ENCODE results near the gene GFRAL. TPM values are rescaled to one million over a fixed set of nuclear protein-coding genes. Genes with fewer than 3 reads are reported as not detected.
"Not testable (repeated sequence)": the region's sequence is repeated elsewhere in the genome, so short reads cannot be mapped to it uniquely, and the experiment has no call there.

GFRAL gene, protein sequence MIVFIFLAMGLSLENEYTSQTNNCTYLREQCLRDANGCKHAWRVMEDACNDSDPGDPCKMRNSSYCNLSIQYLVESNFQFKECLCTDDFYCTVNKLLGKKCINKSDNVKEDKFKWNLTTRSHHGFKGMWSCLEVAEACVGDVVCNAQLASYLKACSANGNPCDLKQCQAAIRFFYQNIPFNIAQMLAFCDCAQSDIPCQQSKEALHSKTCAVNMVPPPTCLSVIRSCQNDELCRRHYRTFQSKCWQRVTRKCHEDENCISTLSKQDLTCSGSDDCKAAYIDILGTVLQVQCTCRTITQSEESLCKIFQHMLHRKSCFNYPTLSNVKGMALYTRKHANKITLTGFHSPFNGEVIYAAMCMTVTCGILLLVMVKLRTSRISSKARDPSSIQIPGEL
- not detected for total RNA-seq

DNA sequence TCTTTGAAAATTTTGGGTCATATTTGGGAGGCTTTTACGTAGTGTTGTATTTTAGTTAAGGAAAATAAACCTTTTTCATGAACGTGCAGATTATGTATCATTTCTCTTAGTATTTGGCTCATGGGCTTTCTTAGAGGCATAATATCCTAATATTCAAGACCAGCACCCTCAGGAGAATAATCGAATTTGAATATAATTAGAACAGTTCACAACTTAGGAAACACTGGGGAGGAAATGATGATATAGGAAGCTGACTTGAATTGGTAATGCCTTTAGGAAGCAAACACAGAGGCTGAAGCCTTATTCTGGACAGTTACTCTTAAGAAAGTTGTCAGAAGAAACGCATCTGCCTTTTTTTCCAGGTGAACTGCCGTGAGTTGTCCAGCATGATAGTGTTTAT is at the start of gene GFRAL:
Gene GFRAL, plus strand, starts transcription at position 301 of the 400 bp plus-strand sequence. Its CDS starts 86 bp downstream, at position 387.
- H3K27ac Mint-ChIP-seq: no peak within 1 kb of the TSS
- no peaks in the 10 kb centered on the region for H3K4me1 Mint-ChIP-seq
- no peaks in the 10 kb centered on the region for H3K36me3 Mint-ChIP-seq (ENCODE audit: low read depth)
- H3K9me3 Mint-ChIP-seq: peaks cover 7% of the 10 kb centered on the region
- H3K27me3 Mint-ChIP-seq: no peaks in the 10 kb centered on the region
- H3K4me3 Mint-ChIP-seq: no peak within 1 kb of the TSS
- ATAC-seq (replicated peaks): no peak

DNA sequence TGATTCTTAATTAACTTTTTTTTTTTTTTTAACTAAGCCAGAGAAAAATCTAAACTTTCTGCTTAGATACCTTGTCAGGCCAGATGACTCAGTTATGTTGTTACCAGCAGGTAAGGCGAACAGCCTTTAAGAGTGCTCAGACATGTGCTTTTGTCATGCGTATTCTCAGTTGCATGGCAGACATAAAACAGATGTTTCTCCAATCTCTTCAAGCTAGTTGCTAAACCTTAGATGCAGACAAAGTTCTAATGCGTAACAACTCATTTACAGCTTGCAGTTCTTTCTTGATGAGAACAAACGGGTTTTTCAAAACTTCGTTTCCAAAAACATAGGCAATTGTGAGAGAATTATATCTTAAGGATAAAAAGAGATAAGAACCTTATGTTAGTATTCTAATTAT is 49.6 kb upstream of the GFRAL start:
- H3K27ac Mint-ChIP-seq: no peak overlapping the region
- peaks cover 3% of the 10 kb centered on the region for H3K9me3 Mint-ChIP-seq
- H3K27me3 Mint-ChIP-seq: no peaks in the 10 kb centered on the region
- no peak for ATAC-seq (replicated peaks)
- no peaks in the 10 kb centered on the region for H3K36me3 Mint-ChIP-seq (ENCODE audit: low read depth)
- no peak overlapping the region for H3K4me3 Mint-ChIP-seq
- H3K4me1 Mint-ChIP-seq: no peaks in the 10 kb centered on the region

DNA sequence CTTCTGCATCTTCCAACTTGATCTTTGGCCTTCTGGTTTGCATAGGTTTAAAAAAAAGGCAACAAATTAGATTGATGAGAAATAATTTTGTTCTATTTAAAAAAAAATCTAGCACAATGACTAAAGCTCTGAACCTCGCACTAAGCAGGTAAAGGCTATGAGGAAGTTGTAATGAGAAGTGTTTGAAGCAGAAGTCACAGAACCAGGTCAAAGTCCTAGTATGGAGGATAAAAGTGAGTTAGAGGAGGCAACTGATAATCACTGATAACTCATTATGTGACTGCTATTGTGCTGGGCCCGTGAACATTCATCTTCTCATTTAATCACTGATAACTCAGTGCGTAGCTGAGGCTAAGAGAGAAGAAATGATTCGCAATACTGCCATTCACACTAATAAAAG is 46.1 kb upstream of the GFRAL start:
- H3K9me3 Mint-ChIP-seq: peaks cover 3% of the 10 kb centered on the region
- no peaks in the 10 kb centered on the region for H3K4me1 Mint-ChIP-seq
- no peak overlapping the region for H3K4me3 Mint-ChIP-seq
- no peaks in the 10 kb centered on the region for H3K27me3 Mint-ChIP-seq
- H3K27ac Mint-ChIP-seq: no peak overlapping the region
- no peaks in the 10 kb centered on the region for H3K36me3 Mint-ChIP-seq (ENCODE audit: low read depth)
- ATAC-seq (replicated peaks): no peak

DNA sequence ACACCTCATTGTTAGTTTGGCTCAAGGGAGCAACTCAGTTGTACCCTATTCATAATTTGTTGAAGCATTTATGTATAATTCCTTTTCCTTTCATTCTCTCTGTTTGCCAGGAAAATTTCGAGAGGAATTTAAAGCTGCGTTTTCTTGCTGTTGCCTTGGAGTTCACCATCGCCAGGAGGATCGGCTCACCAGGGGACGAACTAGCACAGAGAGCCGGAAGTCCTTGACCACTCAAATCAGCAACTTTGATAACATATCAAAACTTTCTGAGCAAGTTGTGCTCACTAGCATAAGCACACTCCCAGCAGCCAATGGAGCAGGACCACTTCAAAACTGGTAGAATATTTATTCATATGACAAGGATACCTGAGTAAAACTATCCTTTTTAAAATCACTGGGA is 45.2 kb upstream of the GFRAL start:
- Mint-ChIP-seq H3K27me3 (no peaks in the 10 kb centered on the region), H3K9me3 (peaks cover 3% of the 10 kb centered on the region), H3K4me3 (no peak overlapping the region), H3K4me1 (no peaks in the 10 kb centered on the region), H3K27ac (no peak overlapping the region), H3K36me3 (ENCODE audit: low read depth) (no peaks in the 10 kb centered on the region)
- ATAC-seq (replicated peaks): no peak

DNA sequence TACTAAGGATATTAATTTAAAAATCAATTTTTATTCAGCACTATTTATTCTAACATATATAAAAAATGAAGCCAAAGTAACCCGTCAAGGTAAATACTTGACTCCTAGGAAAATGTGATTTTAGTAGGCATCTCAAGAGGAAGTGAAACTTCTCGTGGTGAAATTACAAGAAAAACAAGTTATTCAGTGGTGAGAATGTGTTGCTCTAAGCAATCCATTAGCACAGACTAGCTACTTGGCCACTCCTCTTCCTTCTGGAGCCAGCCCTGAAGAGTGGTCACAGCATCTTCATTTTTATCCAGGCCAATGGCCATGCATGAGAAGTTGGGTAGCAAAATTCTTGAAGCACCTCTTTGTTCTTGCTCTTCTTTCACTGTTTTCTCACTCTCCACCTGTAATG is 40.4 kb upstream of the GFRAL start:
- no peak overlapping the region for H3K4me3 Mint-ChIP-seq
- H3K36me3 Mint-ChIP-seq (ENCODE audit: low read depth): no peaks in the 10 kb centered on the region
- ATAC-seq (replicated peaks): no peak
- H3K27me3 Mint-ChIP-seq: no peaks in the 10 kb centered on the region
- peaks cover 6% of the 10 kb centered on the region for H3K9me3 Mint-ChIP-seq
- H3K27ac Mint-ChIP-seq: no peak overlapping the region
- H3K4me1 Mint-ChIP-seq: no peaks in the 10 kb centered on the region

DNA sequence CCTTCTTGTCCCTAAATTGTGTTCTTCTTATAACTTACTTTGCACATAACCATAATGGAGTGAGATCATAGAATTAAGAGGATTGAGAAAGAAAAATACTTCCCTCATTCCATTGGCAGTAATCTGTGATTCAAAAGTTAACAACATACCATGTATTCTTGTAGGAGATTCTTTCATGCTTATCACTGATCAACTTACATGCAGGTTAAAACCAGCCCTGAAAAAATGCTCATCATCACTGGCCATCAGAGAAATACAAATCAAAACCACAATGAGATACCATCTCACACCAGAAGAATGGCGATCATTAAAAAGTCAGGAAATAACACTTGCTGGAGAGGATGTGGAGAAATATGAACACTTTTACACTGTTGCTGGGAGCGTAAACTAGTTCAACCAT is 36.5 kb upstream of the GFRAL start:
- Mint-ChIP-seq H3K4me3 (no peak overlapping the region), H3K4me1 (no peaks in the 10 kb centered on the region), H3K9me3 (peaks cover 6% of the 10 kb centered on the region), H3K27me3 (no peaks in the 10 kb centered on the region), H3K27ac (no peak overlapping the region), H3K36me3 (ENCODE audit: low read depth) (no peaks in the 10 kb centered on the region)
- ATAC-seq (replicated peaks): no peak

DNA sequence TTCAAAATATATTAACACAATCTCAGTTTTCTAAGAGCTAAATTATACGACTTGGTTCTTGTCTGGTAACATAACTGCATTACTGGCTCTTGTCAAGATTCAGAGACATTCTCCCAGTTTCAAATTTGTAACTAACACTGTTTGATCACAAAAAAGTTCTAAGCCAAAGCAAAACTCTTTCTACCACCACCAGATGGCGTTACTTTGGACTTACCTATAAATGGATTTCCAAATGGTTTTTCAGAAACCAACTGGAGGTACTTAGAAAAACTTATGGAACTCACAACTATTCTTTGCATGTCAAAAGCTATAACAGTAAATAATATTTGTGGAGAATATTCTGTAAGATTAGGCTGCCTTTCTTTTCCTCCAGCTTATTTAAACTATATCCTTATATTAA is 34.2 kb upstream of the GFRAL start:
- Mint-ChIP-seq H3K36me3 (ENCODE audit: low read depth) (no peaks in the 10 kb centered on the region), H3K4me1 (no peaks in the 10 kb centered on the region), H3K27me3 (no peaks in the 10 kb centered on the region), H3K9me3 (peaks cover 6% of the 10 kb centered on the region), H3K4me3 (no peak overlapping the region), H3K27ac (no peak overlapping the region)
- ATAC-seq (replicated peaks): no peak

DNA sequence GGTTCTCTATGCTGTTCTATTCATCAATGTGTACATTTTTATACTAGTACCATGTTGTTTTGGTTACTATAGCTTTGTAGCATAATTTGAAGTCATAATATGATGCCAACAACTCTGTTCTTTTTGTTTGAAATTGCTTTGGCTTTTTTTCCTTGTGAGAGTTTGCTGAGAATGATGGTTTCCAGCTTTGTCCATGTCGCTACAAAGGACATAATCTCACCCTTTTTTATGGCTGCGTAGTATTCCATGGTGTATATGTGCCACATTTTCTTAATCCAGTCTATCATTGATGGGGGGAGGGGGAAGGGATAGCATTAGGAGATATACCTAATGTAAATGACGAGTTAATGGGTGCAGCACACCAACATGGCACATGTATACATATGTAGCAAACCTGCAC is 30.1 kb upstream of the GFRAL start:
- H3K4me3 Mint-ChIP-seq; H3K36me3 Mint-ChIP-seq (ENCODE audit: low read depth); H3K27me3 Mint-ChIP-seq; H3K4me1 Mint-ChIP-seq; H3K9me3 Mint-ChIP-seq; ATAC-seq (replicated peaks); H3K27ac Mint-ChIP-seq: not testable (repeated sequence)

DNA sequence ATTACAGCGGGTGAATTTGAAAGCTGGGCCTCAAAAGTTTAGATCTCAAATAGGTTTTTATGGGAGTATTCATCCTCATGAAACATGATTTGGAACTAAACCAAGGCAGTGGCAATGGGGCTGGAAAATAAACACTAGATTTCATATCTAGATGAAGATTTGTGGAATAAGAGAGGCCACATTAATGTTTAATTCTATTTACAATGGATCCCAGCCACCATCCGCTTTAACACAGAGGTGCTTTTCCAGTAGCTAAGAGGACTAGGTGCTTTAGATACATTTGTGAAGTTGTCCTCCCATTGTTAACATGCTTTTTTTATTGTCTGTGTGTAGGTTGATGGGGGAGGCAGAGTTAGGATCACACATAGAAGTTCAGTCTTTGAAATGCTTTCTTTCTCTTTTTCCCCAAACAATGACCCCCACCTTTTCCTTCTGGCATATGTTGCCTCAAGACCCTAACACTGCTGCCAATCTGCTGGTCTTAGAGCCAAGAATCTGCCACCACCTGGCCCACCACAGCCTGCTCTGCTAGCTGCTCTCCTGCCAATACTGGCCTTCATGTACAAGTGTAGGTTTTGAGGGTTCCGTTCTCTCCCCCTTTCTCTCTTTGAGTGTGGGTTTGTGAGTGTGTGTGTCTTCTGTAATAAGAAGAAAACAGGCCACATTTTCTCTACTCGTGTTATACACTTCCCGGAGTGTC is 27.8 kb upstream of the GFRAL start:
- Mint-ChIP-seq H3K4me3 (no peak overlapping the region), H3K36me3 (ENCODE audit: low read depth) (no peaks in the 10 kb centered on the region), H3K27me3 (no peaks in the 10 kb centered on the region), H3K9me3 (peaks cover 7% of the 10 kb centered on the region), H3K27ac (no peak overlapping the region), H3K4me1 (no peaks in the 10 kb centered on the region)
- ATAC-seq (replicated peaks): no peak

DNA sequence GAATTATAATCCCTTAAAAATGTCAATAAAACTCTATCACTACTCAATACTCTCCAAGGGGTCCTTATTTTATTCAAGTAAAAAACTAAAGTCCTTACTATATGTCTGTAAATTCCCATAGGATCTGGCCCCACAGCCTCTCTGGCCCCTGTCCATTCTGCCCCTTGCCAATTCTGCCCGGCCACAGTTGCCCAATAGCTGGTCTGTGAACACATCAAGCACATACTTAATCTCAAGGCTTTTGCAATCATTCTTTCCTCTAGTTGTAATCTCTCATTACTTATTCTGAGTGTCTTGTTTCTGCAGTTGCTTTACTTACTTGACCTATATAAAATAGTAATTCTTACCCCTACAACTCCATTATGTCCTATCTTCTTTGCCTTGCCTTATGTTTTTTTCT is 22.5 kb upstream of the GFRAL start:
- H3K36me3 Mint-ChIP-seq (ENCODE audit: low read depth): no peaks in the 10 kb centered on the region
- peaks cover 13% of the 10 kb centered on the region for H3K9me3 Mint-ChIP-seq
- no peak for ATAC-seq (replicated peaks)
- H3K4me1 Mint-ChIP-seq: no peaks in the 10 kb centered on the region
- no peak overlapping the region for H3K27ac Mint-ChIP-seq
- H3K27me3 Mint-ChIP-seq: no peaks in the 10 kb centered on the region
- no peak overlapping the region for H3K4me3 Mint-ChIP-seq

DNA sequence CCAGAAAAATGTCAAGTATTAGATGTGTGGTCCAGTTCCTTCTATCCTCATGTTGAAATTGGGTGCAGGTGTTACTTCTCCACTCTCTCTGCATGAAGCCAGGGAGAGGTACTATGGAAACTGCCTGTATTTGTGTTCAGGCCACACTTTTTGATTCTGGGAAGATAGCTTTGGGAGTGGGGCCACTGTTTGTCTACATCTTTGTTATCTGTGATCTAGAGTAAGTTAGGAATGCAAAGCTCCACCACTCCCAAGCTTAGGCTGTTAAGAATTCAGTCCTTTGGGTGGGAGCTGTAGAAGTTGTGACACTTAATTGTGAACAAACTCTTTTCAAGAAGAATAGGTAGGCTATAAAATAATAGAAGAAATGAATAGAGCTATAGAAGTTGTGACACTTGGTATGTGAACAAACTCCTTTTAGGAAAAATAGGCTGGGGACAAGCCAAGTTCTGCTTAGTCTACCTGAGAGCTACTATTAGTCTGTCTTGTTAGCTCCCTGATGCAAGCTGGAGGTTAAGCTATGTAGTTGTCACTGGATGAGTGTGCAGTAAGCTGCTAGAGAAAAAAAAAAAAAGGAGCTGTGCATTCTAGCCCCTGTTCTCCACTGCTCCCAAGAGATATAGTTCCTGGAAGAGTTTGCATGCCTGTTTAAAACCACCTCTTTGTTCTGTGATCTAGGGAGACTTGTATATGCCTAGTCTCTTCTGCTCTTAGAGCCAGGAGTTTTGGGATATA is 7.1 kb upstream of the GFRAL start:
- peaks cover 21% of the 10 kb centered on the region for H3K9me3 Mint-ChIP-seq
- no peaks in the 10 kb centered on the region for H3K4me1 Mint-ChIP-seq
- H3K36me3 Mint-ChIP-seq (ENCODE audit: low read depth): no peaks in the 10 kb centered on the region
- H3K4me3 Mint-ChIP-seq: no peak overlapping the region
- ATAC-seq (replicated peaks): no peak
- H3K27me3 Mint-ChIP-seq: no peaks in the 10 kb centered on the region
- H3K27ac Mint-ChIP-seq: no peak overlapping the region

DNA sequence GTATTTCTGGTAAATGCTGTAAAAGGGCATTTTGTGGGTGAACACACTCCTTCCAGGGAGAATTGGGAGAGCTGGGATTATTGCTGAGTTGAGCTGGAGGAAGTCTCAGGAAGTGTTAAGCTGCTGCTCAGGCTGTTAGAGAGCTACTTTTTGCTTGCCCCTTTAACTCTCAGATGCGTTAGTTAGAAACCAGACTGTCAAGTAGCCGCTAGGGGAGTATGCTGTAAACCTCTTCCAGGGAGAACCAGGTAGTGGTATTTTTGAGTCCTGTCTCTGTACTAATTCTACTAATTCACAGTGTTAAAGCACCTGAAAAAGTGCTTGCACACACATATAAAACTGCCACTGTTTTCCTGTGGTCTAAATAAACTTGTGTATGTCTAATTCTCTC is 6.6 kb upstream of the GFRAL start:
- Mint-ChIP-seq H3K36me3 (ENCODE audit: low read depth) (no peaks in the 10 kb centered on the region), H3K27ac (no peak overlapping the region), H3K9me3 (peaks cover 21% of the 10 kb centered on the region), H3K4me3 (no peak overlapping the region), H3K4me1 (no peaks in the 10 kb centered on the region), H3K27me3 (no peaks in the 10 kb centered on the region)
- ATAC-seq (replicated peaks): no peak

DNA sequence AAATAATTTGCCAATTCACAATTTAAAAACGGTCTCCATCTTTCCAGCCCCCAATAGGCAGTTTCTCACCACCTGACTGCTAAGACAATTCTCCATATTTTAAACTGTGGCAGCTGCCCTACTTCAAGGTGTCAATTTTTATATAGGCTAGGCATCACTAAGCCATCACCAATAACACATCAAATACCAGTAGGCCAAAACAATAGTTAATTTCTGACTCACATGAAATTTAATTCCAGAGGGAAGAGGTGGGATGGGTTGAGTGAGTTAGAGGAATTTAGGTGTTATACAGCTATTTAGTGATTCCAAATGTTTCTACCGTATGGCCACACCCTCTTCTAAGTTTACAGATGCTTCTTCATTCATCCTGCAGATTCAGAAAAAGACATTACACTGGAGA is 49.9 kb downstream of the GFRAL start:
- H3K9me3 Mint-ChIP-seq: peaks cover 24% of the 10 kb centered on the region
- no peaks in the 10 kb centered on the region for H3K4me1 Mint-ChIP-seq
- H3K27ac Mint-ChIP-seq: no peak overlapping the region
- ATAC-seq (replicated peaks): no peak
- no peaks in the 10 kb centered on the region for H3K36me3 Mint-ChIP-seq (ENCODE audit: low read depth)
- no peak overlapping the region for H3K4me3 Mint-ChIP-seq
- no peaks in the 10 kb centered on the region for H3K27me3 Mint-ChIP-seq

DNA sequence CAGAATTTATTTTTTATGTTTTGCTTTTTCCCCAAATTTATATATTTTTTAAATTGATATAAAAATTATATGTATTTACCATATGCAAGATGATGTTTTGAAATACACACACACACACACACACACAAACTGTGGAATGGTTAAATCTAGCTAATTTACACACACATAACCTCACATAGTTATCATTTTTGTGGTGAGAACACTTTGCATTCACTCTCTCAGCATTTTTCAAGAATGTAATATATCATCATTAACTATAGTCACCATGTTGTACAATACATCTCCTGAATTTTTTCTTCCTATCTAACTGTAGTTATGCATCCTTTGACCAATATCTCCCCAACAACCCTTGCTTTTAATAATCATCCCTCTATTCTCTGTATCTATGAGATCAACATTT is 52.2 kb downstream of the GFRAL start:
- Mint-ChIP-seq H3K27ac (no peak overlapping the region), H3K4me3 (no peak overlapping the region), H3K27me3 (no peaks in the 10 kb centered on the region), H3K9me3 (peaks cover 17% of the 10 kb centered on the region), H3K4me1 (no peaks in the 10 kb centered on the region), H3K36me3 (ENCODE audit: low read depth) (no peaks in the 10 kb centered on the region)
- no peak for ATAC-seq (replicated peaks)

DNA sequence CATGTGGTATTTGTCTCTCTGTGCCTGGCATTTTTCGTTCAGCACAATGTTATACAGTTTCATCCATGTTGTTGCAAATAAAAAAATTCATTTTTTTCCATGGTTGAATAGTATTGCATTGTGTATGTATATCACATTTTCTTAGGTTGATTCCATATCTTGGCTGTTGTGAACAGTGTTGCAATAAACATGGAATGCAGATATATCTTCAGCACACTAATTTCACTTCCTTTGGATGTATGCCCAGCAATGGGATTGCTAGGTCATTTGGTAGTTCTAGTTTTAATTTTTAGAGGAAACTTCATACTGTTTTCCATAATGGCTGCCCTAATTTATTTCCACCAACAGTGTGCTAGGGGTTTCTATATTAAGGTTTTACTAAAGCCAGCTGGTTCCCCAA is 52.6 kb downstream of the GFRAL start:
- H3K4me1 Mint-ChIP-seq: no peaks in the 10 kb centered on the region
- peaks cover 14% of the 10 kb centered on the region for H3K9me3 Mint-ChIP-seq
- H3K27me3 Mint-ChIP-seq: no peaks in the 10 kb centered on the region
- no peaks in the 10 kb centered on the region for H3K36me3 Mint-ChIP-seq (ENCODE audit: low read depth)
- ATAC-seq (replicated peaks): no peak
- no peak overlapping the region for H3K27ac Mint-ChIP-seq
- H3K4me3 Mint-ChIP-seq: no peak overlapping the region
